Measurements from ENCODE around the gene AADAT.
A peak's percentile ranks its signal among the peaks of the same experiment; 100 is the strongest.

The AADAT gene

DNA sequence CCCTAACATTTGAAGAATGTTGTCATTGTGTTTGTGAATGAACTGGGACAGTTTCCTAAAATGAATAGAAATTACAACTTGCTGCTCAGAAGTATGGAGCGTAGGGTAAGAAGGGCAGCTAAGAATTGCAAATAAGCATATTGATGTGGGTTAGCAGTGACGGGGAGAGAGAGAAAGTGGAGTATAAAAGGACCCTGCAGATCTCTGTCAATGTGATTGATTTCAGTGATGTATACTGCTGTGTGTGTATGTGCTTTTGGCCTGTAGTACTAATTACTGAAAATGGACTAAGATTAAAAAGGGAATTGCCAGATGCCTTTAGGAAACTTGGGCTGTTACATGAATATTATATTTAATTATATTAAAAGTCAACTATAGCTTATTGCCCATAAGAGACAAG is 55.8 kb downstream of the AADAT start:
- DNase-seq (ENCODE audit: low read depth), result no peak

GRCh38 chr4:170030121-170030520 is 59.6 kb downstream of the AADAT start:
- DNase-seq (ENCODE audit: low read depth), result no peak

DNA sequence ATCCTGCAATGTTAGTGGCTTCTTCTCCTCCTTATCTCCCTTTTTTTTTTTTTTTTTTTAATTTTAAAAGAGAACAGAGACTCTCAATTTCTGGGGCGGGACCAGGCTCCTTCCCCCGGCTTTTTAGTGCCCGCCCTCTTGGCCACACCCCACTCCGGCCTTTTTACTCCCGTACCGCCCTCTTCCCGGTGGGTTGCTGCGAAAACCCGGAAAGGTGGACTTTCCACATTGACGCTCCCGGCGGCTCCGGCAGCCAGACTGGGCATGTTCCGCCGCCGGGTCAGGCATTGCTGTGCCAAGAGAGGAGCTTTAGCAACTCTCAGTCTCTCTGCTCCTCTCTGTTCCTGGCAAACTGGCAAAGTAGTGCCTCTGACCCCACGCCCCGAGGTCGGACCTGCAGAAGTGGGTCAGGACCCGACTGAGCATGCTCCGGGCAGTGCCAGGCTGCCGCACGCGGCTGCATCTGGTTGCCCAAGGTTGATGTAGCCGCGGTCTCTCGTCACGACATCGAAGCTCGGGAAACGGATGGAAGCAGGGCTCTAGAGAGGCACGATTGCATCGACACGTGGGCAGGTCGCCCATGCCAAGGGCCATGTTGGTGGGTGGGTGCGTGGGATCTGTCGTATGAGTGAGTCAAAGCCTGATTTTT is 62.5 kb downstream of the AADAT start:
- DNase-seq (ENCODE audit: low read depth), result peak; percentile 76

DNA sequence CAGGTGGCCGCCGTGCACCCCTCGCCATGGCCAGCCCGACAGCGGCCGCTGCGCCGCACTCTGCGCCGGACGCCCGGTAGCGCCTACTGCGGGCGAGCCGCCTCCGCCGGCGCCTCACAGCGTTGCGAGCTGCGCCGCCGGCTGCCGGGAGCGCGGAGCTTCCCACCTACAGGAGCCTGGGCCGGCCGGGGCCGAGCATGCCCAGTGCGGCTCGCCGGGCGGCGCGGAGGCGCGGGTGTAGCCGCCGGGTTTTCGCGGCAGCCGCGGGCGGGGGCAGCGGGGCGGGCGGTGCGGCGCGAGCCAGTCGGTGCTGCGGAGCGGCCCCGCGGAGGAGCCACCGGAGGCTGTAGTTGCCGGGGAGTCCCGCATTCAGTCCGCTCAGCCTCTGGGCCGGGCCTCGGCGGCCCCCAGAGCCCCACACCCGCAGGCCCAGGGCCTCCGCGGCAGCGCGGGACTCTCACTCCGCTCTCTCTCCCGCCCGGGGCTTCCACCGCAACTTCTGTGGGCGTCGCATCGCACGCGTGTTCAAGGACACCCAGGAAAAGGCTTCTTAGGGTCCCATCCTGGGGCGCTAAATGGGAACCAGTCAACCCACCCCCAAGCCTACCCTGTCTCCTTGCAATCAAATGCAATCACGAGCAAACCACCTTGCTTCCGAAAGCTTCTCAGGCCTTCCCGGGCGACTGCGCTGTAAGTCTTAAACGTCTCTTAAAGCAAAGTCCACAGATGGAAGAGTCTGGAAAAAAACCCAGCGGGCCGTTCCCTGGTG is 63.3 kb downstream of the AADAT start, which contains the start of gene MFAP3L:
MFAP3L (minus strand) TSS at position 143 of the 769 bp plus-strand sequence. CDS start 20,518 bp downstream, outside the sequence.
- DNase-seq (ENCODE audit: low read depth), result peak; percentile 78

- no peak for DNase-seq (ENCODE audit: low read depth)
Observed at GRCh38 chr4:170025523-170026252, 64.1 kb downstream of the AADAT start.

DNA sequence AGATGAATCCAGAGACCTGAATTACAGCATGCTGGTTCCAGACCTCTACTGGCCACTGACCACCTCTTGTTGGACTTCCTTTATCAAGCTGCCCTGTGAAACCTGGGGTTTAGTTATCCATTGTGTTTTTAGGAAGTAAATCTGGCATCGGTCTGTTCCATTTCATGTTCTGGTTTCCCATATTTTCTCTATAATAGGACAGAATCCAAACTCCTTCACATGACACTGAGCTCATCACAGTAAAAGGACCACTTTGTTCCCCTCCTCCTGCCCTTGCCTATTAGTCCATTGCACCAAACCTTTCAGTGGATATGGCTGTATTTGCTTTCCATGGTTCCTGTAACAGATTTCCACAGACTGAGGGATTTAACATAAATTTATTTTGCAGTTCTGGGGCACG is 67.5 kb downstream of the AADAT start:
- DNase-seq (ENCODE audit: low read depth), result no peak

DNA sequence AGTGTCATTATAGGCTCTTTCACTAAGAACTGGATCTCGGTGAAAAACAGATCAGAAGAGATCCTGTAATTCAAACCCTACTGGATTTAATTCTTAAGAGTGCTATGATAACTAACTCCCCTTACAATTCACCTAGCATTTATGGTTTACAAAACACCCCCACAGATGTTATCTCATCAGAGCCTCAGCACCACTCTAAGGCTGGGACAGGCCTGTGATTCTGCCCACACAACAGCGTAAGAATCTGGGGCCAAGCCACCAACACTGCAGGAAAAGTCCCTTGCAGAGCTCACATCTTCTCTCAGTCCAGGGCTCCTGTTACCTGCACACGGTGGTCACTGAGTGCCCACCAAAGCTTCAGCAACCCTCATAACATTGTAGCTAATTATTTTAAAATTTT is 72.5 kb downstream of the AADAT start:
- DNase-seq (ENCODE audit: low read depth), result no peak

DNA sequence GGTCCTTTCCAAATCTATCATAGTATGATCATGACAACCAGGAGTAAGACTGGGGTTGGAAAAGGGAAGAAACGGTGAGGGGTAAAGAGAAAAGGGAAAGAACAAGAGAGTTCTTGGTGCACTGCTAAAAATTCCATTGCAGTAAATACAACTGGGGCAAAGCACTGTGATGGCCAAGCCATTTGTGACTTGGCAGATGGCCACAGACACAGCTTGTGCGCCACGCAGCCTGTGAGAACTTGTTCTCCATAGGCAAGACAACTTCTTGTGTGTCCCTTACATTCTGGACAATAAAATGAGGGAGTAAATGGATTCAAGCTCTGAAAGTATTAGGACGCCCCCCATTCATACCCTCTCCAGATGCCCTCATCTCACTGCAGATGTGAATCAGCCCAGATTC is 74.5 kb downstream of the AADAT start:
- DNase-seq (ENCODE audit: low read depth), result no peak

GRCh38 chr4:170014359-170015011 is 75.3 kb downstream of the AADAT start:
- no peak for DNase-seq (ENCODE audit: low read depth)

GRCh38 chr4:170012629-170012958 is 77.2 kb downstream of the AADAT start:
- DNase-seq (ENCODE audit: low read depth), result no peak

DNA sequence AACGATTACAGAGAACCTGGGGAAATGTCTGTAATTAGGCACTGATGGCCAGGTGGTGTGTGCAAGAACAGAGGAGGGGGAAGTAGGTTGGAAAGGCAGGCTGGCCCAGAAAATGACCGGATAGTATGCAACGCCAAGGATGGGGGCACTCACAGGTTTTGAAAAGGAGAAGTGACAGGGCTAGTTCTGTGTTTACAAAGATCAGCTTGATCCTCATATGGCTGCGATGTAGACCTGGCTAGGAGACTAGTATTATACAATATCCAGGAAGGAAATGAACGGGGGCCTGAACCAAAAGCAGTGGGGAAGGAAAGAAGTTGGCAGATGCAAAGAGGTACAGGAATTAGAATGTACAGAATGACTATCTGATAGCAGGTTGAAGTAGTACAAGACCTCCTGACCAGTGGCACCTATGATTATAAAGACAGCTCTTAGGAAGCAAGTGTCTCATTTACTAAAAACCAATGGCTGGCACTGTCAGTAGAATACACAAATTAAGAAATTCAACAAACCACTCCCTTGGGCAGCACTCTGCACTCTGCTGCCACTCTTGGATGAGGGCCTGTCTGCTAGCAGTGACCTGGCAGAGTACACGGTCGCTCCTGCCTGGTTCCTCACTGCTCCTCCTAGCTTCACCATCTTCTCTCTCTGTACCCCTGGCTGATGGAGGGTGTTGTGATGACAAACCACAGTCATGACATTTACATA is 77.7 kb downstream of the AADAT start:
- no peak for DNase-seq (ENCODE audit: low read depth)

All from activated T-helper 1 cell treated with Interleukin-2 at 50 U/mL for 16 hours (primary cell).